HG03521 (cell line): ENCODE measurements around the gene SOX14.

Experiments used
- ATAC-seq: cut with Tn5 transposase; IDR thresholded peaks from one replicate; pipeline ENCODE4 v1.9.1; 2021; ENCODE audit warnings: mild to moderate bottlenecking, moderate library complexity; ENCODE audit not compliant: unreplicated experiment

The SOX14 gene

DNA sequence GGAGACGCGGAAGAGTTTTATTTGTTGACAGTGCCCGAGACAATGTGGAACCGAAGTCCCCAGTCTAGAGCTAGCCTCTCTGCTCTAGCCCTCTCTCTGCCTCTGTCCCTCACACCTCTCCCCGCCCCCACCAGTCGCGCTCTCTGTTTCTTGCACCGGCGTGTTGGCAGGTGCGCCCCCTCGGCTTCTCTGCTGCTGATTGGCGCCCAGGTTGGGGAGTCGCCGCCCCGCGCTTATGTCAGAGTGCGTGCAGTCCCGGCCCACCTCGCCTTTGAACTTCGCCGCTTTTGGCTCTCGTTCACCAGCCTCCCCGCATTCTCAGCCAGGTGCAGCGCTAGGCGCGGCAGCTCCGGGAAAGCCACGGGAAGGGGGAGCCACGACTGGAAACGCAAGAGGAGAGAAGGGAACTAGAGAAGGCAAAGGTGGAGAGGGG, at the start of gene SOX14:
TSS of gene SOX14 (plus strand) at position 315 of the 433 bp plus-strand sequence. CDS start 470 bp downstream, outside the sequence.
- no peak for ATAC-seq

GRCh38 chr3:137714551-137714950, 49.6 kb upstream of the SOX14 start:
- ATAC-seq: no peak

- no peak for ATAC-seq
These were observed 39.9 kb upstream of the SOX14 start for GRCh38 chr3:137724240-137724639.

DNA sequence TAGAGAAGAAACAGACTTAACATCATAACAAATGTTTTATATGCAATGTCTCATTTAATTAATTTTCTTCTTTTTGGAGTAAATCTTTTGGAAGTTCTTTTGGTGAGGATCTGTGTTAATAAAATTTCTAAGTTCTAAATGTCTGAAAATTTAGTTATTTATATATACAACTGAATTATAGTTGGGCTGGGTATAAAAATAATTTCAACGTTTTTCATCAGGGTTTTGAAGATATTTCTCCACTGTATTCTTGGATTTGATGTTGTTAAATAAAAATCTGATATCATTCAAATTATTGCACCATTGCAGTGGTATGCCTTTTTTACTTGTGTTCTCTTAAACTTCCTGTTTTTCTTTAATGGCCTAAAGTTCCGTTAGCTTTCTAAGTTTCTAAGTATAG, 26.9 kb upstream of the SOX14 start:
- ATAC-seq: no peak

DNA sequence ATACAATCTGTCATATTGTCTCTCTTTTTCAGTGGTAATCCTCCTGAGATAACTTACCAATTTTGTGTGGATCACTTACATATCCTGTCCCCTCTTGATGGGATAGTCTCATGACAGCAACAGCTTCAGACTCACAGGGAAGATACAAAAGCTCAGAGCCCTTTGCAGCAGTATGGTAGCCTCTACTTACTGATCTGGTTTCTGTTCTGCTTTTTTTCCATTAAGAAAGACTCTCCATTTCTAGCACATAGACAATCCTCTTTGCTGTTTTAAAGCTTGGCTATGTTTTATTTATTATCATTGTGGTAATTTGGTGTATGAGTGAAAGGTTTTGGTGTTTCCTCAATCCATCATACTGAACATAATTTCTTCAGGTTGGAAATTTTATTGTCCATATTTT, 25.4 kb upstream of the SOX14 start:
- ATAC-seq: no peak

DNA sequence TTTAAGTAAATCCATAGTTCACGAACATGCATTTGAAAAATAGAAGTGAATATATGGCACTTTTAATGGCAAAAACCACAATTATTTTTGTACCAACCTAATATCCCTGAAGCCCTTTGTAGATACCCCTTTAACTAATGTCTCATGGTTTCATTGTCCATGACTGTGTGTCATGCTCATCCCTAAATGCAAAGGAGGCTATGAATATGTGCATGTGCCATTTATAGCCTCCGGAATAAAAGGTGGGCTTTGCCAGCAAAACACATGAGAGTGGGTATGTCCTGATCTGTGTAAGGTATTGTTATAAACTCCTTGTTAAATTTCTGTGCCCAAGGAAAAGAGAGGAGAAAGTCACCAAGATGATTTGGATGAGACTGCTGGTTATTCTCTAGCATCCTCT, 20.5 kb upstream of the SOX14 start:
- ATAC-seq: no peak

GRCh38 chr3:137746808-137747207, 17.3 kb upstream of the SOX14 start:
- no peak for ATAC-seq

- ATAC-seq: no peak
These were observed 4.6 kb upstream of the SOX14 start for GRCh38 chr3:137759505-137759904.

DNA sequence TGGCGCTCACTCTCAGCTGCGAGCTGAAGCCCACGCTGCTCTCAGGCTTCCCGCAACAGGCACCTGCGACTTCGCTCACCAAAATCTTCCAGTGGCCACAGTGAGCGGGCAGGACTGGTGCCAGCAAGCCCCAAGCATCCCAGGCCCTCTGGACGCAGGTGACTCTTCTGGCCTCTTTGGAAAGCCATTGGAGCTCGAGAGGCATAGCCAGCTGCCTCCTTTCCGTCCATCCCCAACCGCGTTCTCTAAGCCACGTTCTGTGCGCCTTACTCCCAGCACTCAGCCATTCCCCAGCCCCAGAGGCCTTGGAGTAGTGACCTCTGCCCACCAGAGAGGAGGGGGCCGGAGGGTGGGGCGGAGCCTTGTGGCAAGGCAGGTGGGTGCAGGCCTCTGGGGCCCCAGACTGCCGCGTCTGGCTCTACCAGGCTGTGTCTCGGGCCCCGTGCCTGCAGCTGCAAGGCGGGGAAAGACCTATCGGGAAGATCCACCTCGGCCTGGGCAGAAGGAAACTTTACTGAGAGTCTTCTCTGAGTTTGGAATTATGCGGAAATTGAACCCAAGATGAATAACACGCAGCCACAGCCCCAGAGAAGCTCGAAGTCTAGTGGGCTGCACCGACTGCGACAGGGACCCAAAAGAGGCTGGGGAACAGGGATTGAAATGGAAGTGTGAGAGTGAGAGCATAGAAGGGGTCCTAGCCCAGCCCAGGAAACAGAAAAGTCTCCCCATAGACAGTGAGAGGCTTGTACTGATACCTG, 3.6 kb upstream of the SOX14 start:
- no peak for ATAC-seq

GRCh38 chr3:137761099-137761562, 3.0 kb upstream of the SOX14 start:
- no peak for ATAC-seq

DNA sequence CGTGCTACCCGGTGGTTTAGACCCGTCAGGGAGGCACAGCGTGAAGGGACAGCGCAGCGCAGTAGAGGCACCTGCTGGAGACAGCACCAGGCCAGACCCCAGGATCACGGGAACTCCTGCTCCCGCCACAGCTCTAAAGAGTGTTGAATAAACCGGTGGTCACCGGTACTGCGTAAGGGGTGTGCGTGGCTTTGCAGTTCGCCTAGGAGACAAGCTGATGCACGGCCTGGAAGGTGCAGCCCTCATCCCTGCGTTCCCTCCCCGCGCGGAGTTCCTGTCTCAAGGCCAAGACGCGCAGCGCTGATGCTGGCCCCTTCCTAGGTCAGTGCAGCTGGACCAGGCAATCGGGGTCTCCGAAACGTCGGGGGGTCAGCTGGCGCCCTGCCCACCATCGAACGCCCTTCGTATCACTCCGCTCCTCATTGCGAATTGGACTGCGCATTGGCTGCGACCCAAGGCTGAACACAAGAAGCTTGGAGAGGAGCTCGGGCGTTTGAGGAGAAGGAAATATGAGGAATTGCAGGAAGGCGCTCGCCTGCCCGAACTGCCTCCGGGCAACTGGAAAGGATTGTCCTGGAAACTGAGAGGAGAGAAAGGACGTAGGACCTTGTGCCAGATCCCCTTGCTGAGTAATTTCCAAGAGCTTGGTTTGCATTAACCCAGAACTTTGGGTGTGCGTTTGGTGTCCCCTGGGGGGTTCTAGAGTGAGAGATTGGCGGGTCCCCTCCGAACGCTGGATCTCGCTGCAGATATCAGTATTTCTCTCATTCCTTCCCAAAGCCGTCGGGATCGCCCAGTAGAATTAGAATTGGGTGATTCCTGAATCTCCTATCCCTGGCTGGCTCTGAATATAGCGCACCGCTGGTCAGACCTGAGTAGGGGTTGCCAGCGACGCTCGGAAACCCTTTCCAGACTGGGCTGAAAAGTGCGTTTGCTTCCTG, 2.3 kb upstream of the SOX14 start:
- ATAC-seq: no peak

DNA sequence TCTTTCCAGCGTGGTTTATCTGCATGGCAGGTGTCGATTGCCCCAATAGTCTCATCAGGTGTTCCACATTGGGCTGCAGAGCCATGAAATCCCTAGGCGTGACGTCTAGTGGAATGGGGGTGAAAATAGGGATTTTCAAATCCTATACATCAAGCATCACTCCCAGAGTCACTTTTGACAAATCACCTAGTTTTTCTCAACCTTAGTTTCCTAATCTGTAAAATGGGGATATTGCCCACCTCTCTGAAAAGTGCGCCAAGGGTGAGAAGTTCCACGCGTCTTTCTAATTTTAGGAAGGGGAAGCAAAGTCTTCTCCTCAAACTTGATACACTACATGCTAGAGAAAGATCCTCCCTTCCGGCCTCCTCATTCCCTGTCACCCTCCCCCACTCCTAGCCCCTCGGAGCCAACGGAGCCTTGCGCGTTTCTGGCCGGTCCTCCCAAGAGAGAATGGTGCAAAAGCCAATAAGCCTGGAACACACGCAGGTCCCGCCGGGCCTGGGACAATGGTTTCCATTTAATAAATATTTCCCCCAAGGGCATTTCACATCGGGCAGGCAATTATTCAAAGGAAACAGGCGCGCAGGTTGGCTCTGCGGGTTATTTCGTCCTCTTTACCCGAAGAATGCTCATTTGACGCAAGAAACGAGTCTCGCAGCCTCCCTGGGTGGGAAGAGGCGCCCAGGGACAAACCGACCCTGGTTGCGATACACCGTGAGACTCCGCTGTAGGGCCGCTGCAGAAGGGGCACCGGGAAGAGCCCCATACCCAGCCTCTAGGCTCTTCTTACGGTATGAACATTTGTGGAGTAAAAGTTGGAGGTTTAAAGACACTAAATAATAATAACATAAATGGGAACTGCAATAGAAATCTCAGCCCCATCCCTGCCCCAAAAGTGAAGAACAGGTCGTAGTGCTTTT, 1.2 kb upstream of the SOX14 start:
- ATAC-seq: no peak

GRCh38 chr3:137763594-137763938, 549 bp upstream of the SOX14 start:
- ATAC-seq: no peak

GRCh38 chr3:137764563-137765309, 621 bp downstream of the SOX14 start:
- ATAC-seq: no peak

DNA sequence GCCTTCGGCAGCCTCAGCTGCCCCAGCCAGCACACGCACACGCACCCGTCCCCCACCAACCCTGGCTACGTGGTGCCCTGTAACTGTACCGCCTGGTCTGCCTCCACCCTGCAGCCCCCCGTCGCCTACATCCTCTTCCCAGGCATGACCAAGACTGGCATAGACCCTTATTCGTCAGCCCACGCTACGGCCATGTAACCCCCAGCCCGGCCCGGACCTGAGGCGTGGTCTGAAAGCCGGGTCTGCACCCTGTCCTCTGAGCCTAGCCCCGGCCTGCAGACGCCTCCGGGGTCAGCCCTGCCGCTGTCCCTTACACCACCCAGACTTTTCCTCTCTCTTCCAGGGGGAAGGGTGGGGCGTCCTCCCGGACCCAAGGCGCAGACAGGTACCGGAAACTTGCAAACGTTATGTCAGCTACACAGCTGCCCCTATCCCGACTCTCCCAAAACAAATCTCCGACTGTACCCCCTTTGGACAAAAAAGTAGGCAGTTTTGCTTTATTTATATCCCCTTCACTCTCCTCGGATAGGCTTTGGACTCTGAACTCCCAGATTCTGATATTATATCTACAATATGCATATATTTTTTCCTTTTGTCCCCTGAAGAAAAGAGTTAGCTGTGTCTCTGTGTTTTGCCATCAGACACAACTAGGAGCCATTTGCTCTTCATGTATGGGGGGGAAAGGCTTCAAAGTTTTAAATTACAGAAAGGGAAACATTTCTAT, 1.4 kb downstream of the SOX14 start:
- no peak for ATAC-seq

GRCh38 chr3:137766041-137766875, 2.1 kb downstream of the SOX14 start:
- ATAC-seq: no peak

DNA sequence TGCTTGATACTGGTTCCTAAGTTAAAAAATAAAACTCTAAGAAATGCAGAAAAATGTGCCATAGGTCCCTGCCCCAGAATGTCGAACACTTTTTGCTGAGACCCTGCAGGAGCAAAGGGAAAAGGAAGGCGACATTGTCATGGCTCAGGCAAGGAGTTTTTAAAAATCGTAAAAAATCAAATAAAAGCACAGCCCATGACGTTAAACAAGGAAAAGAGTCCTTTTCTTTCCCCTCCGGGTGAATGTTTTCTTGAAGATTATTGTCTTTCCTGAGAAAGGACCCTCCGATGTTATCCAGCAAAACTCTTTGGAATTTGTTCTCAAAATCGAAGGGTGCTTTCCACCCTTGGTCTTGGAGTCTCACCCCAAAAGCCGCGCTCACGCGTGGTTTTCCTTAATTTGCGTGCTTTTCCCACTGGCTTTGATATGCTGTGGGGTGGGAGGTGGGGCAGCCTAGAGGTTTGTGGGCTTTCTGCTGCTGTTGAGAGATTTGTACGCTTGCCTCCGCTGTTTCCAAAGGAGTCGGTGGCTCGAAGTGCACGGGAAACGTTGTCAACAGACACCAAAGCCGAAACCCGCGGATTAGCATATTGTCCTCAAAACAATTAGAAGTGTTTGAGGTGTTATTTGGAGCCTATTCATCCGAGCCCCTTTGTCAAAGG, 2.9 kb downstream of the SOX14 start:
- ATAC-seq: no peak
